ENCODE data around the gene GKN2.

The GKN2 gene, protein sequence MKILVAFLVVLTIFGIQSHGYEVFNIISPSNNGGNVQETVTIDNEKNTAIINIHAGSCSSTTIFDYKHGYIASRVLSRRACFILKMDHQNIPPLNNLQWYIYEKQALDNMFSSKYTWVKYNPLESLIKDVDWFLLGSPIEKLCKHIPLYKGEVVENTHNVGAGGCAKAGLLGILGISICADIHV

DNA sequence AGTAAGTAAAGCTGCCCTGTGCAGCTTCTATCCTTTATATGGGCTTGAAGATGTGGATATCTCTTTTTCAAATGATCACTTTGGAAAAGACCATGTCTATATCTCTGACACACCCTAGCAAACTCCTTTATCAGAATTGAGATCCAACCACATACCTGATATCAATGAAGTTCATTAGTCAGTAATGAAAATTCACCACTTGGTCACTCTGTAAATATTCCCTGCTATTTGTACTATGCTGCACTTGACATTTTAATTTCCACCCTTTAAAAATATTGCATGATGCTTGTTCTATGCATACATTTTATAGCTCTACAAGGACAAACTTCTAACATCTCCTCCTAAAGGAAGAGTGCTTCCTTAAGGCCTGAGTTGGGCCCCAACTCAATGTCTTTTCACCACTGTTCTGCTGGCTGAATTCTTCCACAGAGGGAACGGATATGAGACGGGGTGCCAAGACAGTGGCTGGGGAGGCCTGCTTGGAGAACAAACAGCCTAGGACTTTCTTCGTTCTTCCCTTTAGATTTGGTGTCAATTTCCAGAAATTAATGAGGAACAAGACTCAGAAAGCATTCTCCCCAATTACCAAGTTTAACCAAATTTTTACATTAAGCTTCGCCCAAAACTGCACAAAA, at the start of gene GKN2:
GKN2 (minus strand) TSS at position 7 of the 635 bp plus-strand sequence. CDS start 32 bp downstream, outside the sequence.
- no peak within 1 kb of the TSS for H3K4me3 ChIP-seq (ENCODE audit: low read length)
- TF ChIP-seq, protein P1, sequence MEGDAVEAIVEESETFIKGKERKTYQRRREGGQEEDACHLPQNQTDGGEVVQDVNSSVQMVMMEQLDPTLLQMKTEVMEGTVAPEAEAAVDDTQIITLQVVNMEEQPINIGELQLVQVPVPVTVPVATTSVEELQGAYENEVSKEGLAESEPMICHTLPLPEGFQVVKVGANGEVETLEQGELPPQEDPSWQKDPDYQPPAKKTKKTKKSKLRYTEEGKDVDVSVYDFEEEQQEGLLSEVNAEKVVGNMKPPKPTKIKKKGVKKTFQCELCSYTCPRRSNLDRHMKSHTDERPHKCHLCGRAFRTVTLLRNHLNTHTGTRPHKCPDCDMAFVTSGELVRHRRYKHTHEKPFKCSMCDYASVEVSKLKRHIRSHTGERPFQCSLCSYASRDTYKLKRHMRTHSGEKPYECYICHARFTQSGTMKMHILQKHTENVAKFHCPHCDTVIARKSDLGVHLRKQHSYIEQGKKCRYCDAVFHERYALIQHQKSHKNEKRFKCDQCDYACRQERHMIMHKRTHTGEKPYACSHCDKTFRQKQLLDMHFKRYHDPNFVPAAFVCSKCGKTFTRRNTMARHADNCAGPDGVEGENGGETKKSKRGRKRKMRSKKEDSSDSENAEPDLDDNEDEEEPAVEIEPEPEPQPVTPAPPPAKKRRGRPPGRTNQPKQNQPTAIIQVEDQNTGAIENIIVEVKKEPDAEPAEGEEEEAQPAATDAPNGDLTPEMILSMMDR (conservative IDR thresholded peaks at IDR 0.05; ENCODE audit: low read length): no peak
- no peak for DNase-seq (ENCODE audit: low read depth)

DNA sequence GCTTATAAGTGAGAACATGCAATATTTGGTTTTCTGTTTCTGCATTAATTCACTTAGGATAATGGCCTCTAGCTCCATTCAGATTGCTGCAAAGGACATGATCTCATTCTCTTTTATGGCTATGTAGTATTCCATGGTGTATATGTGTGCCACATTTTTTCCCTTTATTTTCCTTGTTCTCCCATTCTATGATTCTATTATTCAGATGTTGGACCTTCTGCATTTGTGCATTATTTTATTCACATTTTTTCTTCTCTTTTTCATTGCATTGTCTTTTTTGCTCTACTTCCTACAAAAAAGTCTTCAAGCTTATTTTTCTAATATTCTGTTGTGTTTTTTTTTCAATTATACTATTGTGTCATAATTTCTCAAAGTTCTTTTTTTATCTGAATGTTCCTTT, 49.2 kb upstream of the GKN2 start:
- H3K4me3 ChIP-seq (ENCODE audit: low read length): no peak overlapping the region
- no peak for DNase-seq (ENCODE audit: low read depth)
- TF ChIP-seq, protein P1 (conservative IDR thresholded peaks at IDR 0.05; ENCODE audit: low read length): no peak

DNA sequence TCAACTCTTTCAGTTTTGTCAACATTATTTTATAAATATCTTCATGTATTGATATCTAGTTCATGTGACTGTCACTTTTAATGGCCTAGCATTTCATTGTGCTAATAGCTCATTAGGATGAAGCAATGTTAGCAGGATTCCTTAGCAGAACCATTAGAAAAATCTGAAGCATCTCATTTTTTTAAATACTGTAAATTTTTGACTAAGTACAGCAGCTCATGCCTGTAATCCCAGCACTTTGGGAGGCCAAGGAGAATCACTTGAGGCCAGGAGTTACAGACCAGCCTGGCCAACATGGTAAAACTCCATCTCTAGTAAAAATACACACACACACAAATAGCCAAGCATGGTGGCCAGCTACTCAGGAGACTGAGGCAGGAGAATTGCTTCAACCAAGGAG, 44.7 kb upstream of the GKN2 start:
- TF ChIP-seq, protein P1 (conservative IDR thresholded peaks at IDR 0.05; ENCODE audit: low read length): no peak
- no peak overlapping the region for H3K4me3 ChIP-seq (ENCODE audit: low read length)
- peak; percentile 62 for DNase-seq (ENCODE audit: low read depth)

DNA sequence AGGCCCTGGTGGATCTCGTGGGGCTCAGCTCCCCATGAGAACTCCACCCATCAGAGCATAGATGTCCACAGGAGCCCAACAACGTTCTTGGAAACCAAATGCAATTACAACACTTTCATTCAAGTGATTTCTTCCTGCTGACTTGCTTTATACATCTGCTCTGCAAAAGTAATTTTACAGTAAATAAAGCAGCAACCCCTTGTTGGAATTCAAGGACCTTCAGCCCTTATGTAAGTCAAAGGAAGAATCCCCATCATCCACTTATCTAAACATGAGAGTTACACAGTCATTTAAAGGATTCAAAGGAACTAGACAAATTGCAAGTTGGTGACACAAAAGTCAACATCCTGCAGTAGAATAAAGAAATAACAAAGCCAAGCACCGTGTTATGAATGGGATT, 43.2 kb upstream of the GKN2 start:
- peak; percentile 51 for DNase-seq (ENCODE audit: low read depth)
- no peak overlapping the region for H3K4me3 ChIP-seq (ENCODE audit: low read length)
- TF ChIP-seq, protein P1 (conservative IDR thresholded peaks at IDR 0.05; ENCODE audit: low read length): no peak

DNA sequence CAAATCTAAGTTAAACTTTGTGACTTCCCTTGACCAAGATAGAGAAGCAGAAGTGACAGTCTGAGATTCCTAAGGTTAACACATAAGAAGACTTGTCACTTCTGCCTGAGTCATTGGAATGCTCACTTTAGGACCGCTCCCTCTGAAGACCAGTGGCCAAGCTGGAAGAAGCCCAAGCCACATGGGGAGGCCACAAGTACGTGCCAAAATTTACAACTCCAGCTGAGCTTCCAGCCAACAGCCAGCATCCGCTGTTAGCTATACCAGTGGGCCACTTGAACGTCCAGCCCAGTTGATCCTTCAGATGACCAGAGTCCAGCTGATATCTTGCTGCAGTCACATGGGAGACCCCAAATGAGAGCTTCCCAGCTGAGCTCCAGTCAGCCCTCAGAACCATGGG, 42.2 kb upstream of the GKN2 start:
- TF ChIP-seq, protein P1 (conservative IDR thresholded peaks at IDR 0.05; ENCODE audit: low read length): no peak
- DNase-seq (ENCODE audit: low read depth): peak; percentile 98
- H3K4me3 ChIP-seq (ENCODE audit: low read length): no peak overlapping the region

DNA sequence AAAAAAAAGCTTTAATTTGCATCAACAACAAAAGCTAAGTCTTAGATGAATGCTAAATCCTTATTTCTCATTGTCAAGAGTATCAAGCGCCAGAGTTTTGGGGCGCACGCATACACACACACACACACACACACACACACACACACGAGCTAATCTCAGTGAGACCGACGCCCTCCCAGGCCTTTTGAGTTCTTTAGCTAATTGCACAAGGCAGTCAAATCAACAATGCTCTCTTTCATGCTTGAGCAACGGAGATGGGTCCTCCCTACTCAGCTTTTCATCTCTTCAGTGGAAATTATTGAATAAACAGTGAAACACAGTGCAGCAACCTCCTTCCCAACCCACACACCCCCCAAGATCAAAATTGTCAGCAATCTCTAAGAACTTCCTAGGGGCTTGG, 41.0 kb upstream of the GKN2 start:
- DNase-seq (ENCODE audit: low read depth): no peak
- H3K4me3 ChIP-seq (ENCODE audit: low read length): no peak overlapping the region
- TF ChIP-seq, protein P1 (conservative IDR thresholded peaks at IDR 0.05; ENCODE audit: low read length): no peak

DNA sequence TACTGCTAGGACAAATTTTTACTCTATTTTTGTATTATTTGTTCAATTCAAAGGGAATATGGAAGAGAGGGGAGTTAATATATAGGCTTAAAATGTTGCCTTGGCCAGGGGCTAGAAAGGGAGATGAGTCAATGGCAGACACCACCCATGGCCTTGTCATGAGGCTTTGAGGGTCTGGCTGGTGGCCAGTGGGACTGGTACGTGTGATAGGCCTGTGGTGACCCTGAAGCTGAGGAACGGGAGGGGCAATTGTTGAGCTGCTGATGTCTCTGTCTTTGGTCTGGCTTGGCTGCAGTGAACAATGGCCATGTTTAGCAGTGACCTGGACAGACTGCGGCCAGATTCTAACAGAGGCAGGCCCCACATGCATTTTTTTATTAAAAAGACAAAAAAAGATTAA, 40.2 kb upstream of the GKN2 start:
- TF ChIP-seq, protein P1 (conservative IDR thresholded peaks at IDR 0.05; ENCODE audit: low read length): no peak
- no peak for DNase-seq (ENCODE audit: low read depth)
- no peak overlapping the region for H3K4me3 ChIP-seq (ENCODE audit: low read length)

All from AG10803 (cell line).